Breast epithelium (tissue), 3 donors: Measurements from ENCODE around the gene OR8A1.

Experiments used
- POLR2A ChIP-seq: fragments of 450-650 bp; IDR thresholded peaks from one replicate; pipeline ENCODE4 v1.6.1; 2016; ENCODE audit warnings: antibody characterized with exemption, mild to moderate bottlenecking, moderate library complexity
- TF ChIP-seq, protein P1 (sequence below), 3 donors: fragments of 450-650 bp; IDR thresholded peaks; one replicate each; pipeline ENCODE4 v1.5.1; 2016 to 2017; ENCODE audit warnings: antibody characterized with exemption in 3 of 3, mild to moderate bottlenecking in 3 of 3, moderate library complexity in 3 of 3

DNA sequence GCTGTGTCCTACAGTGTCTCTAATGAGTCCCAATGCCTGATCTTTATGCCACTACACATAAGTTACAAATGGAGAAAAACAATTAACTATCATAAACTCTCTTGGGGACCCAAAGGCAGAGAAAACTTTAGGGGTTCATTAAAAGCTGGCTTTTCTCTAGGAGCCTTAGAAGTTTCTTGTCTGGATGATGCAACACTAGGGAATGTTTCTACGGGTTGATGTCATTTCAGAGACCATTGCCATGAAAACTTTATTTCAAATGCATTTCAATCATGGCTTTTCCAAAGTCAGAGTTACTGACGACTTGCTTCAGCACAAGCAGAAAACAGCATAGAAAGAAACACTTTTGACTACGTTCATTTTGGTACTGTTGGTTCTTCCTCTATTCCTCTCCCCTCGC is 17.8 kb upstream of the OR8A1 start:
- TF ChIP-seq, protein P1, sequence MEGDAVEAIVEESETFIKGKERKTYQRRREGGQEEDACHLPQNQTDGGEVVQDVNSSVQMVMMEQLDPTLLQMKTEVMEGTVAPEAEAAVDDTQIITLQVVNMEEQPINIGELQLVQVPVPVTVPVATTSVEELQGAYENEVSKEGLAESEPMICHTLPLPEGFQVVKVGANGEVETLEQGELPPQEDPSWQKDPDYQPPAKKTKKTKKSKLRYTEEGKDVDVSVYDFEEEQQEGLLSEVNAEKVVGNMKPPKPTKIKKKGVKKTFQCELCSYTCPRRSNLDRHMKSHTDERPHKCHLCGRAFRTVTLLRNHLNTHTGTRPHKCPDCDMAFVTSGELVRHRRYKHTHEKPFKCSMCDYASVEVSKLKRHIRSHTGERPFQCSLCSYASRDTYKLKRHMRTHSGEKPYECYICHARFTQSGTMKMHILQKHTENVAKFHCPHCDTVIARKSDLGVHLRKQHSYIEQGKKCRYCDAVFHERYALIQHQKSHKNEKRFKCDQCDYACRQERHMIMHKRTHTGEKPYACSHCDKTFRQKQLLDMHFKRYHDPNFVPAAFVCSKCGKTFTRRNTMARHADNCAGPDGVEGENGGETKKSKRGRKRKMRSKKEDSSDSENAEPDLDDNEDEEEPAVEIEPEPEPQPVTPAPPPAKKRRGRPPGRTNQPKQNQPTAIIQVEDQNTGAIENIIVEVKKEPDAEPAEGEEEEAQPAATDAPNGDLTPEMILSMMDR (IDR thresholded peaks at IDR 0.05), result no peak
- TF ChIP-seq POLR2A, result no peak
